Measurements from ENCODE around the gene FAM222B. TPM values are rescaled to one million over a fixed set of nuclear protein-coding genes. Genes with fewer than 3 reads are reported as not detected.
A peak's percentile ranks its signal among the peaks of the same experiment; 100 is the strongest.

Gene FAM222B
- total RNA-seq, 1 experiment from 2014 or later: 39.5 TPM

GRCh38 chr17:28712705-28713415 is 129.7 kb downstream of the FAM222B start:
- POLR2A ChIA-PET: no interaction called here
- peak overlapping the region; percentile 82 for H3K4me3 Mint-ChIP-seq (ENCODE audit: unreplicated experiment)
- H3K36me3 Mint-ChIP-seq (ENCODE audit: insufficient read depth, unreplicated experiment): peaks cover 23% of the 10 kb centered on the region
- intact Hi-C loops (cut with micrococcal nuclease; ENCODE audit: unreplicated experiment): no loop called here
- H3K27ac Mint-ChIP-seq (ENCODE audit: unreplicated experiment): no peak overlapping the region
- H3K4me1 ChIP-seq: peaks cover 11% of the 10 kb centered on the region
- TF ChIP-seq, protein P1, sequence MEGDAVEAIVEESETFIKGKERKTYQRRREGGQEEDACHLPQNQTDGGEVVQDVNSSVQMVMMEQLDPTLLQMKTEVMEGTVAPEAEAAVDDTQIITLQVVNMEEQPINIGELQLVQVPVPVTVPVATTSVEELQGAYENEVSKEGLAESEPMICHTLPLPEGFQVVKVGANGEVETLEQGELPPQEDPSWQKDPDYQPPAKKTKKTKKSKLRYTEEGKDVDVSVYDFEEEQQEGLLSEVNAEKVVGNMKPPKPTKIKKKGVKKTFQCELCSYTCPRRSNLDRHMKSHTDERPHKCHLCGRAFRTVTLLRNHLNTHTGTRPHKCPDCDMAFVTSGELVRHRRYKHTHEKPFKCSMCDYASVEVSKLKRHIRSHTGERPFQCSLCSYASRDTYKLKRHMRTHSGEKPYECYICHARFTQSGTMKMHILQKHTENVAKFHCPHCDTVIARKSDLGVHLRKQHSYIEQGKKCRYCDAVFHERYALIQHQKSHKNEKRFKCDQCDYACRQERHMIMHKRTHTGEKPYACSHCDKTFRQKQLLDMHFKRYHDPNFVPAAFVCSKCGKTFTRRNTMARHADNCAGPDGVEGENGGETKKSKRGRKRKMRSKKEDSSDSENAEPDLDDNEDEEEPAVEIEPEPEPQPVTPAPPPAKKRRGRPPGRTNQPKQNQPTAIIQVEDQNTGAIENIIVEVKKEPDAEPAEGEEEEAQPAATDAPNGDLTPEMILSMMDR (IDR thresholded peaks at IDR 0.05; ENCODE audit: insufficient read depth in 1 of 2, low read depth in 1 of 2, low read length in 1 of 2, severe bottlenecking in 1 of 2, unreplicated experiment in 1 of 2): no peak
- H3K4me3 ChIP-seq (ENCODE audit: low read depth, low read length): no peak overlapping the region
- no peaks in the 10 kb centered on the region for H3K27me3 ChIP-seq (replicated peaks; ENCODE audit: control insufficient read depth, insufficient read depth, low read length)
- H3K4me1 Mint-ChIP-seq (ENCODE audit: low read depth, unreplicated experiment): peaks cover 6% of the 10 kb centered on the region
- H3K9me3 Mint-ChIP-seq (ENCODE audit: unreplicated experiment): no peaks in the 10 kb centered on the region
- H3K27me3 Mint-ChIP-seq (ENCODE audit: insufficient read depth, unreplicated experiment): no peaks in the 10 kb centered on the region
- H3K9me3 ChIP-seq: no peaks in the 10 kb centered on the region
- no TSS peak for BruUV-seq (replicated peaks)
- CTCF ChIA-PET: interaction anchor here (0.7 to 0.8 kb wide), 2 partner anchors 14 to 162 kb away, joined by 5 read pairs; no protein-coding TSS in a partner anchor
- DNase-seq: no peak
- no peaks in the 10 kb centered on the region for H3K36me3 ChIP-seq (ENCODE audit: control insufficient read depth, insufficient read depth, low read length)

- TF ChIP-seq, protein P1 (IDR thresholded peaks at IDR 0.05; ENCODE audit: insufficient read depth in 1 of 2, low read depth in 1 of 2, low read length in 1 of 2, severe bottlenecking in 1 of 2, unreplicated experiment in 1 of 2): no peak
- no peaks in the 10 kb centered on the region for H3K9me3 ChIP-seq
- H3K4me3 ChIP-seq (ENCODE audit: low read depth, low read length): no peak overlapping the region
- no TSS peak for BruUV-seq (replicated peaks)
- no peaks in the 10 kb centered on the region for H3K27me3 Mint-ChIP-seq (ENCODE audit: insufficient read depth, unreplicated experiment)
- no peaks in the 10 kb centered on the region for H3K9me3 Mint-ChIP-seq (ENCODE audit: unreplicated experiment)
- H3K36me3 ChIP-seq (ENCODE audit: control insufficient read depth, insufficient read depth, low read length): no peaks in the 10 kb centered on the region
- CTCF ChIA-PET: interaction anchor here (0.8 kb wide), 1 partner anchor 15 kb away, joined by 5 read pairs; no protein-coding TSS in a partner anchor
- H3K4me3 Mint-ChIP-seq (ENCODE audit: unreplicated experiment): peak overlapping the region; percentile 82
- peak overlapping the region; percentile 87 for H3K27ac Mint-ChIP-seq (ENCODE audit: unreplicated experiment)
- DNase-seq: peak in 1 of 2 experiments; percentile 35
- intact Hi-C loops (cut with micrococcal nuclease; ENCODE audit: unreplicated experiment): no loop called here
- H3K36me3 Mint-ChIP-seq (ENCODE audit: insufficient read depth, unreplicated experiment): peaks cover 30% of the 10 kb centered on the region
- H3K4me1 Mint-ChIP-seq (ENCODE audit: low read depth, unreplicated experiment): peaks cover 6% of the 10 kb centered on the region
- no peaks in the 10 kb centered on the region for H3K27me3 ChIP-seq (replicated peaks; ENCODE audit: control insufficient read depth, insufficient read depth, low read length)
- POLR2A ChIA-PET: no interaction called here
- H3K4me1 ChIP-seq: peaks cover 11% of the 10 kb centered on the region
These were observed 130.4 kb downstream of the FAM222B start for GRCh38 chr17:28712032-28712704.

DNA sequence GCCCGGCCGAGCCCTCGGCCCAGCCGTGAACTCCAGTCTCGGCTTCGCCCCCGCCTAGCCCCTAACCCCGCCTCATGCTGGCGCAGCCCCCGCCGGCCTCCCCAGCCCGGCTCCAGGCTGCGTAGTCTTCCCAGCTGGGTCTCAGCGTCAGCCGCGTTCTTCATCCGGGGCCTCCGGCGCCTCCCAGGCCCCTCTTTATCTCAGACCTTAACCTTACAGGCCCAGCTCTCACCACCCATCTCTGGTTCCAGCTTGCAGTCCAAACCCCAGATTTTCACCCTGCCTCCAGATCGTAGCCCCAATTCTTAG is 130.9 kb downstream of the FAM222B start, which contains the start of gene PROCA1:
Gene PROCA1 (minus strand): TSS at position 166 of the 309 bp plus-strand sequence. CDS start 228 bp downstream, outside the sequence.
- Mint-ChIP-seq H3K4me1 (ENCODE audit: low read depth, unreplicated experiment) (peaks cover 6% of the 10 kb centered on the region), H3K36me3 (ENCODE audit: insufficient read depth, unreplicated experiment) (peaks cover 33% of the 10 kb centered on the region), H3K27me3 (ENCODE audit: insufficient read depth, unreplicated experiment) (no peaks in the 10 kb centered on the region), H3K9me3 (ENCODE audit: unreplicated experiment) (no peaks in the 10 kb centered on the region), H3K27ac (ENCODE audit: unreplicated experiment) (peak within 1 kb of the TSS; percentile 87), H3K4me3 (ENCODE audit: unreplicated experiment) (peak within 1 kb of the TSS; percentile 82)
- H3K4me3 ChIP-seq (ENCODE audit: low read depth, low read length): peak within 1 kb of the TSS; percentile 64
- ChIA-PET CTCF (interaction anchor here (0.6 to 2.4 kb wide), 9 partner anchors 8 to 216 kb away, joined by 3 to 33 read pairs (median 8); partner anchors contain the start of genes NEK8, RPL23A and TLCD1), POLR2A (interaction anchor here (0.6 to 2.7 kb wide), 19 partner anchors 9 to 1575 kb away, joined by 3 to 213 read pairs (median 6); partner anchors contain the start of genes NEK8, PHF12, RPL23A and TLCD1)
- no TSS peak for BruUV-seq (replicated peaks)
- DNase-seq: no peak
- H3K4me1 ChIP-seq: peaks cover 11% of the 10 kb centered on the region
- H3K9me3 ChIP-seq: no peaks in the 10 kb centered on the region
- intact Hi-C loops (cut with micrococcal nuclease; ENCODE audit: unreplicated experiment): loop anchor here (1.0 kb wide), 2 partner anchors 8 to 13 kb away; partner anchors contain the start of gene RPL23A
- H3K36me3 ChIP-seq (ENCODE audit: control insufficient read depth, insufficient read depth, low read length): no peaks in the 10 kb centered on the region
- H3K27me3 ChIP-seq (replicated peaks; ENCODE audit: control insufficient read depth, insufficient read depth, low read length): no peaks in the 10 kb centered on the region
- TF ChIP-seq, protein P1 (IDR thresholded peaks at IDR 0.05; ENCODE audit: insufficient read depth in 1 of 2, low read depth in 1 of 2, low read length in 1 of 2, severe bottlenecking in 1 of 2, unreplicated experiment in 1 of 2): no peak

Measured in Caco-2 (cell line).